Measurements from ENCODE around the gene YAF2. TPM values are rescaled to one million over a fixed set of nuclear protein-coding genes. Genes with fewer than 3 reads are reported as not detected.

The YAF2 gene
- total RNA-seq, 1 donor from 2014 or later, result 35.4 TPM

GRCh38 chr12:42266579-42267230 lies 28.7 kb upstream of the YAF2 start:
- no peak for DNase-seq (ENCODE audit: low spot score)
- H3K36me3 Mint-ChIP-seq (ENCODE audit: low read depth), result no peaks in the 10 kb centered on the region
- no peak overlapping the region for H3K27ac Mint-ChIP-seq (ENCODE audit: unreplicated experiment)
- peaks cover under 1% of the 10 kb centered on the region for H3K27me3 Mint-ChIP-seq (ENCODE audit: low read depth)
- H3K4me1 Mint-ChIP-seq (ENCODE audit: low read depth), result peaks cover 10% of the 10 kb centered on the region
- no peak overlapping the region for H3K4me3 Mint-ChIP-seq (ENCODE audit: unreplicated experiment)
- TF ChIP-seq CTCF (IDR thresholded peaks at IDR 0.05), result no peak
- no peaks in the 10 kb centered on the region for H3K9me3 Mint-ChIP-seq (ENCODE audit: low read depth)

GRCh38 chr12:42262271-42262670 lies 24.2 kb upstream of the YAF2 start:
- DNase-seq (ENCODE audit: low spot score), result no peak
- no peak overlapping the region for H3K4me3 Mint-ChIP-seq (ENCODE audit: unreplicated experiment)
- H3K27me3 Mint-ChIP-seq (ENCODE audit: low read depth), result no peaks in the 10 kb centered on the region
- no peak overlapping the region for H3K27ac Mint-ChIP-seq (ENCODE audit: unreplicated experiment)
- no peaks in the 10 kb centered on the region for H3K36me3 Mint-ChIP-seq (ENCODE audit: low read depth)
- H3K4me1 Mint-ChIP-seq (ENCODE audit: low read depth), result peaks cover 11% of the 10 kb centered on the region
- no peaks in the 10 kb centered on the region for H3K9me3 Mint-ChIP-seq (ENCODE audit: low read depth)
- no peak for TF ChIP-seq CTCF (IDR thresholded peaks at IDR 0.05)

DNA sequence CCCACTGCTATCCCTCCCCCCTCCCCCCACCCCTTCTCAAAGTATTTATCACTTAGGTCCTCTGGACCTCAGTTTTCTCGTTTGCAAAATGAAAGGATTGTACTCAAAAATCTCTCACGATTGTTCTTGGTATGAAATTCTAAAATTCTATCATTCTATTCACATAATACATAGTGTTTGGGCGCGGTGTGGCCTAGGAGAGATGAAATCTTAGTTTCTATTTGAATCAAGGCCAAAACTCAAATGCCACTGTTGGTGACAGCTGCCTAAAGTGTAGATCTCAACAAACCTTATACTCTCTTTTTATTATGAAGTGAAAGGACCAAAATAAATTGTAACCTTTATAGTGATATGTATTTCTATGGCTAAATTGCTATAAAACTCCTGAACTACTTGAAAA lies 23.7 kb upstream of the YAF2 start:
- no peak for DNase-seq (ENCODE audit: low spot score)
- Mint-ChIP-seq H3K9me3 (ENCODE audit: low read depth) (no peaks in the 10 kb centered on the region), H3K4me3 (ENCODE audit: unreplicated experiment) (no peak overlapping the region), H3K36me3 (ENCODE audit: low read depth) (no peaks in the 10 kb centered on the region), H3K27me3 (ENCODE audit: low read depth) (no peaks in the 10 kb centered on the region), H3K27ac (ENCODE audit: unreplicated experiment) (no peak overlapping the region), H3K4me1 (ENCODE audit: low read depth) (peaks cover 11% of the 10 kb centered on the region)
- no peak for TF ChIP-seq CTCF (IDR thresholded peaks at IDR 0.05)

DNA sequence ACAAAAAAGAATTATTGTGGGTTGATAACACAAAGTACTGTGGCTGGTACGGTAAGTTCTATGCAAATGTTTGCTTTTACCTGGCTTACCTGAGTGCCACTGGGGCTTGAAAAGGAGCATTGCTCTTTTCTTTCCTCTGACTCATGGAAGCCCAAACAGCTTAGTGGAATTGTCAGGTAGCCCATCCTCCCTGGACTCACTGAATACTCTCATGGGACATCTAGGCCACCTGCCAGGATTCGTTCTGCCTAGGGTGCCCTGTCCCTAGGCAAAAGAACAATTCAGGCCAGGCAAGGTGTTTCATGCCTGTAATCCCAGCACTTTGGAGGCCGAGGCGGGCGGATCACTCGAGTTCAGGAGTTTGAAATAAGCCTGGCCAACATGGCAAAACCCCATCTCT lies 22.5 kb upstream of the YAF2 start:
- H3K27me3 Mint-ChIP-seq (ENCODE audit: low read depth), result no peaks in the 10 kb centered on the region
- no peak for TF ChIP-seq CTCF (IDR thresholded peaks at IDR 0.05)
- DNase-seq (ENCODE audit: low spot score), result no peak
- peaks cover 11% of the 10 kb centered on the region for H3K4me1 Mint-ChIP-seq (ENCODE audit: low read depth)
- H3K9me3 Mint-ChIP-seq (ENCODE audit: low read depth), result no peaks in the 10 kb centered on the region
- no peak overlapping the region for H3K4me3 Mint-ChIP-seq (ENCODE audit: unreplicated experiment)
- H3K36me3 Mint-ChIP-seq (ENCODE audit: low read depth), result no peaks in the 10 kb centered on the region
- H3K27ac Mint-ChIP-seq (ENCODE audit: unreplicated experiment), result no peak overlapping the region

- TF ChIP-seq CTCF (IDR thresholded peaks at IDR 0.05), result no peak
- Mint-ChIP-seq H3K4me3 (ENCODE audit: unreplicated experiment) (no peak overlapping the region), H3K27ac (ENCODE audit: unreplicated experiment) (no peak overlapping the region), H3K27me3 (ENCODE audit: low read depth) (no peaks in the 10 kb centered on the region), H3K9me3 (ENCODE audit: low read depth) (no peaks in the 10 kb centered on the region), H3K36me3 (ENCODE audit: low read depth) (no peaks in the 10 kb centered on the region), H3K4me1 (ENCODE audit: low read depth) (peaks cover 11% of the 10 kb centered on the region)
- DNase-seq (ENCODE audit: low spot score), result no peak
Observed at GRCh38 chr12:42259699-42260098, 21.7 kb upstream of the YAF2 start.
